Mammary microvascular endothelial cell (primary cell): ENCODE results near the gene MOCOS. TPM values are rescaled to one million over a fixed set of nuclear protein-coding genes. Genes with fewer than 3 reads are reported as not detected.

ENCODE experiments used
- total RNA-seq: library from RNA; depleted of rRNA; stranded (reverse); fragments of >200 nt; gene quantifications from 2 replicates; pipeline ENCODE4 v1.2.3, GENCODE V29; 2015

Gene MOCOS
- 3.6 and 5.3 TPM in 2 replicates for total RNA-seq

DNA sequence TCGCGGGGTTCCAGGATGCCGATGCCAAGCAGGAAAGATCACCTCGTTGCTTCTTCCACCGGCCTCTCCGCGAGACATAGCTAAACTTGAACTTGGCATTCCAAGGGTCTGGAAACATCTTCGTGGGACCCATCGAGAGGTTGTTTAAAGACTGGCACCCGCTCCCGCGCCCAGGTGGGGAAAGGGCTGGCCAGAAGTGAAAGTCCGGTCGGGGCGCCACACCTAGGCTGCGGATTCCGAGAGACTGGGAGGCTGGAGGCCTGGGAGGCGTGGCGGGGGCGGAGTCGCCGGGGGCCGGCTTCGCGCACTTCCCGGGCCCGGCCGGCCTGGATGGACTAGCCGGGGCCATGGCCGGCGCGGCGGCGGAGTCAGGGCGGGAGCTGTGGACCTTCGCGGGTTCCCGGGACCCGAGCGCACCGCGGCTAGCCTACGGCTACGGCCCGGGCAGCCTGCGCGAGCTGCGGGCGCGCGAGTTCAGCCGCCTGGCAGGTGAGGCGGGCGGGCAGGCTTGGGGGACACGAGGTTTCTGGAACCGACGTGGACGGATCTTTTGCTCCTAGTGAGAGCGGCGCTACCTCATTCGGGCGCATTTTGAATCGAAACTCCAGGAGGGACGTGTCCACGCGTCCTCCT, at the start of gene MOCOS:
Gene MOCOS, plus strand, starts transcription at position 305 of the 633 bp plus-strand sequence. Its CDS starts 43 bp downstream, at position 348.

DNA sequence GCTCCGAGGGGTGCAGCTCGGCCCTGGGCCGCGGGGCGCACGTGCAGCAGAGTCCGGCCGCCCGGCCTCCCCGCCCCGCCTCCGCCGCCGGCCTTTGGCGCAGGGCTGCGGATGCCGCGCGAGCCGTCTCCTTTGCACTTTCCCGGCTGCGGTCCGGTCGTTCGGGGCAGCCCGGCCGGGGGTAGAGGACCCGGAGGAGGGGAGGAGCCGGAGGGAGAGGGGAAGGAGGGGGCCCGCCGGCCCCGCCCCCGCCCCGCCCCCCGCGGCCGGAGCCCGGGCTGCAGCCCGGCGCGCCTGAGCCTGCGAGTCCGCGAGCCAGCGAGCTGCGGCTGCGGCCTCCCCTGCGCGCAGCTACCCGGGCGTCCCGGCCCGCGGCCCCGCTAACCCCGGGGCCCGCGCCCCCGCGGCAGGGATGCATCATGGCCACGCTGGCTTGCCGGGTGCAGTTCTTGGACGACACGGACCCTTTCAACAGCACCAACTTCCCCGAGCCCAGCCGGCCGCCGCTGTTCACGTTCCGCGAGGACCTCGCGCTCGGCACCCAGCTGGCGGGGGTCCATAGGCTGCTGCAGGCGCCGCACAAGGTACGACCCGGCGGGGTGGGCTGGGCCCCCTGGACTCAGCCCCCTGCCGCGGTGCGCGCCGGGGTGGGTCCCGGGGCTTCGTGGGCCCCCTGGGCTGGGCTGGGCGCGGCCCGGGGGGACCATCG, 110.3 kb downstream of the MOCOS start, which contains the start of gene FHOD3:
Gene FHOD3, plus strand, starts transcription at position 297 of the 709 bp plus-strand sequence. Its CDS starts 123 bp downstream, at position 420.

Other genes starting within 250 kb of the MOCOS start
- gene RPRD1A, start 119.9 kb upstream of the MOCOS start, total RNA-seq: 38.6 and 43.9 TPM in 2 replicates
- 8.1 and 8.3 TPM in 2 replicates for gene SLC39A6, start 58.2 kb upstream of the MOCOS start, total RNA-seq
- gene ELP2, start 57.6 kb upstream of the MOCOS start, total RNA-seq: 37.4 and 45.5 TPM in 2 replicates
- gene FHOD3, start 110.2 kb downstream of the MOCOS start, total RNA-seq: 0.05 TPM in 1 of 2 replicates, not detected in the other